HG03460 (cell line): ENCODE data around the gene SMAD5.
A peak's percentile ranks its signal among the peaks of the same experiment; 100 is the strongest.

Source experiments
- ATAC-seq: cut with Tn5 transposase; IDR thresholded peaks from one replicate; pipeline ENCODE4 v1.9.1; 2021; ENCODE audit not compliant: unreplicated experiment

SMAD5 gene

GRCh38 chr5:136153581-136154236 is 21.1 kb downstream of the SMAD5 start:
- no peak for ATAC-seq

- ATAC-seq: no peak
Observed at GRCh38 chr5:136155078-136155477, 22.4 kb downstream of the SMAD5 start.

GRCh38 chr5:136155761-136156160 is 23.1 kb downstream of the SMAD5 start:
- no peak for ATAC-seq

GRCh38 chr5:136157514-136157913 is 24.9 kb downstream of the SMAD5 start:
- ATAC-seq: no peak

GRCh38 chr5:136159457-136159856 is 26.8 kb downstream of the SMAD5 start:
- ATAC-seq: no peak

GRCh38 chr5:136162008-136162407 is 29.4 kb downstream of the SMAD5 start:
- ATAC-seq: no peak

- no peak for ATAC-seq
Observed at GRCh38 chr5:136164226-136164625, 31.6 kb downstream of the SMAD5 start.

GRCh38 chr5:136166909-136167308 is 34.3 kb downstream of the SMAD5 start:
- peak; percentile 71 for ATAC-seq

- no peak for ATAC-seq
Observed at GRCh38 chr5:136169218-136169617, 36.6 kb downstream of the SMAD5 start.

- ATAC-seq: peak; percentile 87
Observed at GRCh38 chr5:136174021-136174659, 41.5 kb downstream of the SMAD5 start.

GRCh38 chr5:136182618-136183017 is 50.0 kb downstream of the SMAD5 start:
- ATAC-seq: no peak

- ATAC-seq: no peak
Observed at GRCh38 chr5:136185974-136186665, 53.5 kb downstream of the SMAD5 start.

GRCh38 chr5:136186796-136187195 is 54.2 kb downstream of the SMAD5 start:
- no peak for ATAC-seq

GRCh38 chr5:136188859-136189258 is 56.2 kb downstream of the SMAD5 start:
- ATAC-seq: no peak

GRCh38 chr5:136190091-136190720 is 57.6 kb downstream of the SMAD5 start:
- ATAC-seq: no peak

- no peak for ATAC-seq
Observed at GRCh38 chr5:136190904-136191303, 58.3 kb downstream of the SMAD5 start.

- ATAC-seq: no peak
Observed at GRCh38 chr5:136191304-136192014, 58.8 kb downstream of the SMAD5 start.

- ATAC-seq: no peak
Observed at GRCh38 chr5:136192015-136192525, 59.4 kb downstream of the SMAD5 start.

- ATAC-seq: no peak
Observed at GRCh38 chr5:136192526-136193321, 60.1 kb downstream of the SMAD5 start, which contains the start of gene SMIM32. Gene SMIM32 (minus strand): TSS chr5:136193162. CDS start chr5:136192524, 638 bp downstream.
